ENCODE data around the gene MPPED1.

Gene MPPED1

DNA sequence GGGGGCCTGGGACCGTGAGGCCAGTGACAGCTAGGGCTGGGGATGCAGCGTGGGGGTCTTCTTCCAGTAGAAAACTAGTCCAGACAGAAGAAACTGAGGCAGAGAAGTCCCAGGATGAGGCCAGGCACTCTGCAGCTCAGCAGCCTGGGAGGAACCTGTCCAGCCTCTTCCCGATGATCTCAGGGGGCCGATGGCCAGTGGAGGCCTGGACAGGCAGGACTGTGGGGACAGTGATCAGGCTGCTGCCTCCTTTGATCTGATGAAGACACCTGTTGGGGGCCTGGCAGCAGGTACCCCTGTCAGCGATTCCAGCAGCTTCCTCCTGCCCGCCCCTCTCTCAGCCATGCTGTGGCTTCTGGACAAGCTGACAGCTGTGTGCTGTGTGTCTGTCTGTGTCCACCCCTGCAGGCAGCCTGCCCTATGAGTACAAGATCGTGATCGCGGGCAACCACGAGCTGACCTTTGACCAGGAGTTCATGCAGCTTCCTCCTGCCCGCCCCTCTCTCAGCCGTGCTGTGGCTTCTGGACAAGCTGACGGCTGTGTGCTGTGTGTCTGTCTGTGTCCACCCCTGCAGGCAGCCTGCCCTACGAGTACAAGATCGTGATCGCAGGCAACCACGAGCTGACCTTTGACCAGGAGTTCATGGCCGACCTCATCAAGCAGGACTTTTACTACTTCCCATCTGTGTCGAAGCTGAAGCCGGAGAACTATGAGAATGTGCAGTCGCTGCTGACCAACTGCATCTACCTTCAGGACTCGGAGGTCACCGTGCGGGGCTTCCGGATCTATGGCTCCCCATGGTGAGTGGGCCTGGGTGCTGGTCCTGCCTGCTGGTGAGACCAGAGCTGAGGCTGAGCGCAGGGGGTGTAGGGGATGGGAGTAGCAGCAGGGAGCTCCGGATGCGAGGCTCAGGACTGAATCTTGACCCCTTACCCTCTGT, 62.6 kb downstream of the MPPED1 start:
- no peaks in the 10 kb centered on the region for H3K36me3 Mint-ChIP-seq (ENCODE audit: insufficient read depth)
- H3K4me1 Mint-ChIP-seq, result no peaks in the 10 kb centered on the region
- no peaks in the 10 kb centered on the region for H3K9me3 Mint-ChIP-seq
- ATAC-seq (replicated peaks; ENCODE audit: extremely low read depth, poor library complexity, severe bottlenecking) (no peak), DNase-seq (ENCODE audit: low spot score in 2 of 2) (no peak)
- H3K4me3 Mint-ChIP-seq, result no peak overlapping the region
- no peak overlapping the region for H3K27ac Mint-ChIP-seq (ENCODE audit: low read depth)
- H3K27me3 Mint-ChIP-seq, result peaks cover 5% of the 10 kb centered on the region

DNA sequence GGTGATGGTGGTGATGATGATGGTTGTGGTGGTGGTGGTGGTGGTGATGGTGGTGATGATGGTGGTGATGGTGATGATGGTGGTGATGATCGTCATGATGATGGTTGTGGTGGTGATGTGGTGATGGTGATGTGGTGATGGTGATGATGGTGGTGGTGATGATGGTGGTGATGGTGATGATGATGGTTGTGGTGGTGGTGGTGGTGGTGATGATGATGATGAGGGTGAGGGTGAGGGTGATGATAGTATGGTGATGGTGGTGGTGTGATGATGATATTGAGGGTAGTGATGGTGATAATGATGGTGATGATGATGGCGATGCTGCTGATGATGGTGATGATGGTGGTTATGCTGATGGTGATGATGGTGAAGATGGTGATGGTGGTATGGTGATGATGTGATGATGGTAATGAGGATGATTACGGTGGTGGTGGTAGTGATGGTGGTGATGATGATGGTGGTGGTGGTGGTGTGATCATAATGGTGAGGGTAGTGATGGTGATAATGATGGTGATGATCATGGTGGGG, 63.8 kb downstream of the MPPED1 start:
- Mint-ChIP-seq H3K27ac (ENCODE audit: low read depth) (no peak overlapping the region), H3K27me3 (no peaks in the 10 kb centered on the region), H3K4me1 (no peaks in the 10 kb centered on the region), H3K36me3 (ENCODE audit: insufficient read depth) (no peaks in the 10 kb centered on the region), H3K4me3 (no peak overlapping the region), H3K9me3 (no peaks in the 10 kb centered on the region)
- no peak for DNase-seq (ENCODE audit: low spot score in 2 of 2)
- no peak for ATAC-seq (replicated peaks; ENCODE audit: extremely low read depth, poor library complexity, severe bottlenecking)

DNA sequence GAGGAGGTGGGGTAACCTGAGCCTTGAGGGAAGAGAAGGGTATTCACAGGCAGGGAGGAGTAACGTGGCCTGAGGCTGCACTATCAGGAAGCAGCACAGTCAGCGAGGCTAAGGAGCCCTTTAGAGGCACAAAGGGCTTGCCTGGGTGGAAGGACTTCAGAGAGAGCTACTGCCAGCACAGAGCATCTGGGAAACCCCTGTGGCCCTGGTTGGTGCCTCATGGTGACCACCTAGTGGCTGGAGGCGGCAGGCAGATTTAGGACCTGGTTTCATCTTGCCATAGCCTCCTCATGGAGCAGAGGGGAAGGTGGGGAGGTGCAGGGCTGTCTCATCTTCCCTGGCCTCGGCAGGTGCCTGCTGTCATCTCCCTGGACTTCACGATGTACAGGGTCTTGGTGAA, 64.5 kb downstream of the MPPED1 start:
- Mint-ChIP-seq H3K36me3 (ENCODE audit: insufficient read depth) (no peaks in the 10 kb centered on the region), H3K4me1 (no peaks in the 10 kb centered on the region), H3K9me3 (no peaks in the 10 kb centered on the region), H3K27me3 (no peaks in the 10 kb centered on the region), H3K27ac (ENCODE audit: low read depth) (no peak overlapping the region), H3K4me3 (no peak overlapping the region)
- DNase-seq (ENCODE audit: low spot score in 2 of 2) (no peak), ATAC-seq (replicated peaks; ENCODE audit: extremely low read depth, poor library complexity, severe bottlenecking) (no peak)

DNA sequence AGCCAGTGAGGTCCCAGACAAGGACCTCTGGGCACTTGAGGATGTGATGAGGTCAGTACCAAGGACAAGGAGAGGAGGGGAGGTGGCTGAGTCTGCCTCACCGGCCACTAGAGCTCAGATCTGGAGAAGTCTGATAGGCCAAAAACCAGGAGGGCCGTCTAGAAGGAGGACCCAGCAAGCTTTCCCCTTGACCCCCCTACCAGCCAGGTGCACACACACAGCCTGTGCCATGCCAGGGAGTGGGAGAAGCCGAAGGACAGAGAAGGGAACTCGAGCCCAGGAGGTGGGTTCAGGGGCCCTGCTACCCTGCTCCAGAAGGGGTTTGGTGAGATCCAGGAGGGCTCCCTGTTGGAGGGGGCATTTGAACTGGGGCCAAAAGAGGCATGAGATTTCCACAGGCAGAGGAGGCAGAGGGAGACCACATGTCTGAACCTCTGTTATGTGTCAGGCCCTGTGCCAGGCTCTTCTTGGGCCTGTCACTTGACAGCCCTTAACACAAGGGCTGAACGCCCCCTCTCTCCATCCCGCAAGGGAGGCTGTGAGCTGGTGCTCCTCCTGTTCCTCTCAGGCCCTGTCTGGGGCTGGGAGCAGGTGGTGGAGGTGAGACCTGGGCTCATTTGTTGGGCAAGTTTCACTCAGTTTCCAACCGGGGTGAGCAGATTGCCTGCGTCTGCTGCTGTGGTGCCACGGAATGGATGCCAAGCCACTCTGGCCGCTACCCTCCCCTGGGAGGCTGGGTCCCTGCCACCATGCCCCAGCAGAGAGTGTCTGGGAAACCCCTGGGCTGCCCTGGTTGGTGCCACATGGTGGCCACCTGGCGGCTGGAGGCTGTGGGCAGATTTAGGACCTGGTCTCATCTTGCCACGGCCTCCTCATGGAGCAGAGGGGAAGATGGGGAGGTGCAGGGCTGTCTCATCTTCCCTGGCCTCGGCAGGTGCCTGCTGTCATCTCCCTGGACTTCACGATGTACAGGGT, 65.2 kb downstream of the MPPED1 start:
- Mint-ChIP-seq H3K36me3 (ENCODE audit: insufficient read depth) (no peaks in the 10 kb centered on the region), H3K27ac (ENCODE audit: low read depth) (no peak overlapping the region), H3K4me1 (peaks cover 5% of the 10 kb centered on the region), H3K9me3 (no peaks in the 10 kb centered on the region), H3K4me3 (no peak overlapping the region), H3K27me3 (no peaks in the 10 kb centered on the region)
- no peak for DNase-seq (ENCODE audit: low spot score in 2 of 2)
- no peak for ATAC-seq (replicated peaks; ENCODE audit: extremely low read depth, poor library complexity, severe bottlenecking)

DNA sequence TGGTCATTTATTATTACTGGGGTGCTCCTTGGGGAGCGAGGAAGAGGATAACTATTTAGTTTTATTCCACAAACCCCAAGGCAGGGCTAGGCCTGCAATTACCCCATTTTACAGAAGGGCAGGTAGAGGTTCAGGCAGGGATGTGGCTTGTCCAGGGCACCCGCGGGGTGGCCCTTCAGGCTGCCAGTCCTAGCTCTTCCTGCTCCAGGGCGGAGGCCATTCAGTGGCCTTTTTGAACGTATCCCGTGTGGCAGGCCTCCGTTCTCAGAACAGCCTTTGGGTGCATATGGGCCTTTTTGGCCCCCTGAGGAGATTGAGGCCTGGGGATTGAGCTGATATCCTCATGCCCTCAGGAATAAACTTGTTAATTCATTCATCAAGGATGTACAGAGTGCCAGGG, 66.2 kb downstream of the MPPED1 start:
- no peaks in the 10 kb centered on the region for H3K36me3 Mint-ChIP-seq (ENCODE audit: insufficient read depth)
- ATAC-seq (replicated peaks; ENCODE audit: extremely low read depth, poor library complexity, severe bottlenecking), result no peak
- peaks cover 5% of the 10 kb centered on the region for H3K4me1 Mint-ChIP-seq
- no peak for DNase-seq (ENCODE audit: low spot score in 2 of 2)
- H3K4me3 Mint-ChIP-seq, result no peak overlapping the region
- H3K9me3 Mint-ChIP-seq, result no peaks in the 10 kb centered on the region
- no peak overlapping the region for H3K27ac Mint-ChIP-seq (ENCODE audit: low read depth)
- H3K27me3 Mint-ChIP-seq, result no peaks in the 10 kb centered on the region

DNA sequence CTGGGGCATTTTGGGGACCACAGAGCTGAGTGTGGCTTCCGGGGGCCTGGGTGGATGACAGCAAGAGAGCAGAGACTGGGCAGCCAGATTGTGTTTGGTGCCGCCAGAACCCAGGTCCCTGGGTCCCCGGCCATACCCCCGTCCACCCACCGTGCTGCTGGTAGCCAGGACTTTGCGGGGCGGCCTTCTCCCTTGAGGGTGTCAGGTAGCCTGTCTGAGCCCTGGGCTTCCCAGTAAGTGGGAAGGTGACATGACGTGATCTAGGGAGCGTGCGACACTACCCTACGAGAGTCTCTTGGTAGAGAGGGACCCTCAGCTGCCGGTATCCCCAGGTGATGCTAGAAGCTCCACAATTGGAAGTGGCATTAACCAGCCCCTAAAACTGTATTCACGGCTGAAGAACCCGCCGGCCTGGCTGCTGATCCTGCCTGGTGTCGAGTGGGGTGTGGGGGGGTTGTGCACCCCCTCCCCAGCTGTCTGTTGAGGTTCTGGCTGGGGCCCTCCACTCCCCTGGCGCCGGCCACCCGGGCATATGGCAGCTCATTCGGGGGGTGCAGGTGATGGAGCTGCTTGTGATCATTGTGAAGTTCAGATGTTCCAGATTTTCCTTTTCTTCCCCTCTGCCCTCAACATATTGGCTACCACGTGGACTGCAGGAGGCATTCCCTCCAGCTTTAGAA, 66.9 kb downstream of the MPPED1 start:
- ATAC-seq (replicated peaks; ENCODE audit: extremely low read depth, poor library complexity, severe bottlenecking) (no peak), DNase-seq (ENCODE audit: low spot score in 2 of 2) (no peak)
- Mint-ChIP-seq H3K27ac (ENCODE audit: low read depth) (no peak overlapping the region), H3K27me3 (no peaks in the 10 kb centered on the region), H3K4me3 (no peak overlapping the region), H3K36me3 (ENCODE audit: insufficient read depth) (no peaks in the 10 kb centered on the region), H3K4me1 (peaks cover 5% of the 10 kb centered on the region), H3K9me3 (no peaks in the 10 kb centered on the region)

DNA sequence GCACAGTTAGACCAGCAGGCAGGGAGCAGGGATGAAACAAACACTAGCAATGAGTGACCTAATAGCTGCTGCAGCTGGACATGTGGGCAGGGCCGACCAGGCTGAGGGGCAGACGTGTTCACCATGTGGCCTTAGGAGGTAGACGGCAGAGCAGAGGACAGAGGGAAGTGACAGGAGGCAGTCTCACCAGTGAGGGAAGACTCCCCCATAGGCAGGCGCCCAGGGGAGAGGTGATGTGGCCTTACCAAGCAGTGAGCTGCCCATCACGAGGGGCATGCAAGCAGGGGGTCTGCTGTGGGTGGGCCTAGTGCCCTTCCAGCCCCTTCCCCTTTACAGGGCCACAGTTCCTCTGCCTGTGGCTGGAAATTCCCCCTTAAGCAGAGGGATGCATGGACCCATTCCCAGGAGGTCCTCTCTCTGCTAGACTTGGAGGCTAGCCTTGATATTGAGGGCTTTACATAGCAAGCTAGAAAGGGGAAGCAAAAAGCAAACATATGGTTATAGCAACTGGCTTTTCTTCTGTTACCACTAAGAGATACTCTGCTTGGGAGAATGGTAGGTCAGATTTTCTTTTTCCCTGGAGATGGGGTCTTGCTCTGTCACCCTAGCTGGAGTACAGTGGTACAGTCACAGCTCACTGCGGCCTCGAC, 67.6 kb downstream of the MPPED1 start:
- H3K9me3 Mint-ChIP-seq, result no peaks in the 10 kb centered on the region
- H3K36me3 Mint-ChIP-seq (ENCODE audit: insufficient read depth), result no peaks in the 10 kb centered on the region
- no peak overlapping the region for H3K27ac Mint-ChIP-seq (ENCODE audit: low read depth)
- no peak for DNase-seq (ENCODE audit: low spot score in 2 of 2)
- peaks cover 5% of the 10 kb centered on the region for H3K4me1 Mint-ChIP-seq
- no peaks in the 10 kb centered on the region for H3K27me3 Mint-ChIP-seq
- no peak for ATAC-seq (replicated peaks; ENCODE audit: extremely low read depth, poor library complexity, severe bottlenecking)
- H3K4me3 Mint-ChIP-seq, result no peak overlapping the region

DNA sequence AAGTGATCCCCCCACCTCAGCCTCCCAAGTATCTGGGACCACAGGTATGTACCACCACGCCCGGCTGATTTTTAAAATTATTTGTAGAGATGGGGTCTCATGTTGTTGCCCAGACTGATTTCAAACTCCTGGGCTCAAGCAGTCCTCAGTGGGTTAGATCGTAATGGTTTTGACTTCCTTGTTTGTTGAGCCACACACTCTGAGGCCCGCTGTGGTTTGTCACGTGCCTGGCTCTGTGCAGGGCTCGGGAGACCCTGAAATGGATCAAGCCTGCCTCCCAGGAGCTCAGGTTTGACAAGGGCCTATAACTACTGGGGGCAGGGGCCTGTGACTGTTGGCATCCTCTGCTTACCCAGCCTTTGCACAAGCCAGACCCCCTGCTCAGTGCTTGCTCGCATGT, 68.1 kb downstream of the MPPED1 start:
- Mint-ChIP-seq H3K27ac (ENCODE audit: low read depth) (no peak overlapping the region), H3K4me1 (peaks cover 5% of the 10 kb centered on the region), H3K36me3 (ENCODE audit: insufficient read depth) (no peaks in the 10 kb centered on the region), H3K4me3 (no peak overlapping the region), H3K9me3 (no peaks in the 10 kb centered on the region), H3K27me3 (no peaks in the 10 kb centered on the region)
- DNase-seq (ENCODE audit: low spot score in 2 of 2) (no peak), ATAC-seq (replicated peaks; ENCODE audit: extremely low read depth, poor library complexity, severe bottlenecking) (no peak)

DNA sequence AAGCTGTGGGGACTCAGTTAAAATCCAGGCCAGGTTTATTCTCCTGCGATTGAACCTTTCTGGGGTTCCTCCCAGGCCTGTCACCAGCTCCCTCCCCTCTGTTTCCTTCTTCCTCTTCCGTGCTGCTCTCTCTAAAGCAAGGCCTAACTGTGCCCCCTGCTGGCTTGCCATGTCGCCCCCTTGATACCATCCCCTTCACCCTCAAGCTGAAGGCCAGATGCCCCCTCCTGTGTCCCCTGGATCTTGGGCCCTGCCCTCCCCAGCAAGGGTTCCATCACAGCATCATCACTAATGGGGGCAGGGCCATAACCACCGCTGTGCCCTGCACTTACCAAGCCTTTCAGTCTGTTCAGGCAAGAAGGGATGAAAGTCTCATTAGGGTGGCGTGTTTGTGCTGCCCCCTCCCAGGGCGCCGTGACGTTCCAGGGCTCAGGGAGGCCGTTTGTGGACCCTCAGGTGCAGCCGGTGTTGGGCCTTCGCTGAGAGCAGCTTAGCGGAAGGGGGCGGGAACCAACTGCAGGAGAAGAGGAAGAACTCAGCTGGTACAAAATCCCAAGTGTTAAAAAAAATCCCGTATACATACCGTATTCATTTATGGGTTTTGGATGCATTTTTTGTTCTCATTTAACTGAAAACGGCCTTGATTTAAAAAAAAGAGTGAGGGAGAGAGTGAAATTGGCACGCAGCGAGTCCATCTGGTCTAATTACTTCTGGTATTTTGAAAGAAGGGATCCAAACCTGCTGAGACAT, 69.9 kb downstream of the MPPED1 start:
- DNase-seq (ENCODE audit: low spot score in 2 of 2), result no peak
- H3K27ac Mint-ChIP-seq (ENCODE audit: low read depth), result no peak overlapping the region
- peaks cover under 1% of the 10 kb centered on the region for H3K27me3 Mint-ChIP-seq
- H3K36me3 Mint-ChIP-seq (ENCODE audit: insufficient read depth), result no peaks in the 10 kb centered on the region
- no peak overlapping the region for H3K4me3 Mint-ChIP-seq
- no peaks in the 10 kb centered on the region for H3K9me3 Mint-ChIP-seq
- H3K4me1 Mint-ChIP-seq, result peaks cover 5% of the 10 kb centered on the region
- ATAC-seq (replicated peaks; ENCODE audit: extremely low read depth, poor library complexity, severe bottlenecking), result no peak

DNA sequence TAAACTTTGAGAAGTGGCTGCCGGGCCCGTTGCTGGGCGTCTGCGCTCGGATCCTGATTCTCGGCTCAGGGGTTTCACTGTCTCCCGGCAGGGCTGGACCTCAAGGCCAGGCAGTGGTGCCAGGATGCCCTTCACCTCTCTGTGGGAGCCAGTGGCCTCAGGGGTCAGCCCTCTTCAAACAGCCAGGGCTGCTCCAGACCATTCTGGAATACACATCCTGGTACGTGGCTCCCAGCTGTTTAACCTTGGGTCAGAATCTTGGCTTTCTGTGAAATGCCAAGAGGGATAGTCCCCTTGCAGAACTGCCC, 70.5 kb downstream of the MPPED1 start:
- H3K9me3 Mint-ChIP-seq, result no peaks in the 10 kb centered on the region
- ATAC-seq (replicated peaks; ENCODE audit: extremely low read depth, poor library complexity, severe bottlenecking) (no peak), DNase-seq (ENCODE audit: low spot score in 2 of 2) (no peak)
- no peak overlapping the region for H3K4me3 Mint-ChIP-seq
- peaks cover 5% of the 10 kb centered on the region for H3K4me1 Mint-ChIP-seq
- H3K27me3 Mint-ChIP-seq, result peaks cover 6% of the 10 kb centered on the region
- H3K27ac Mint-ChIP-seq (ENCODE audit: low read depth), result no peak overlapping the region
- H3K36me3 Mint-ChIP-seq (ENCODE audit: insufficient read depth), result no peaks in the 10 kb centered on the region

DNA sequence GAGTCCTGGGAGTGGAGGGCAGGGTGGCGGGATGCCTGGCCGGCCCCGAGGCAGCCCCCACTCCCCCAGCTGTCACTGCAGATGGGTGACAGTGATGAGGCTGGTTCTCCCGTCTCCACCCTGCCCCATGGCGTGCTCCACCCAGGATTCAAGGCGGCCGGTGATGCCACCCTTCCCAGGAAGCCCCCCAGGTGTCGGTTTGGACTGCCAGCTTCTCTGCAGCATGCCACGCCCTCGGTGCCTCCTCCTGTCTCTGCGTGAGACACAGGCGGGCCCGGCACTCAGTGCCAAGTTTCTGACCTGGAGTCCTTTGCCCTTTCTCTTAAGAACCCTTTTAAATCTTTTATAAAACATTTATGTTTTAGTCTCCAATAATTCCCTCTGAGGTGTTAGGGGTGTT, 71.5 kb downstream of the MPPED1 start:
- no peaks in the 10 kb centered on the region for H3K36me3 Mint-ChIP-seq (ENCODE audit: insufficient read depth)
- no peaks in the 10 kb centered on the region for H3K9me3 Mint-ChIP-seq
- DNase-seq (ENCODE audit: low spot score in 2 of 2) (no peak), ATAC-seq (replicated peaks; ENCODE audit: extremely low read depth, poor library complexity, severe bottlenecking) (no peak)
- H3K4me1 Mint-ChIP-seq, result peaks cover 5% of the 10 kb centered on the region
- no peak overlapping the region for H3K4me3 Mint-ChIP-seq
- no peak overlapping the region for H3K27ac Mint-ChIP-seq (ENCODE audit: low read depth)
- peaks cover 7% of the 10 kb centered on the region for H3K27me3 Mint-ChIP-seq
